ENCODE results near the gene CDCA7.
"Not testable (repeated sequence)": the region's sequence is repeated elsewhere in the genome, so short reads cannot be mapped to it uniquely, and the experiment has no call there.

Gene CDCA7

DNA sequence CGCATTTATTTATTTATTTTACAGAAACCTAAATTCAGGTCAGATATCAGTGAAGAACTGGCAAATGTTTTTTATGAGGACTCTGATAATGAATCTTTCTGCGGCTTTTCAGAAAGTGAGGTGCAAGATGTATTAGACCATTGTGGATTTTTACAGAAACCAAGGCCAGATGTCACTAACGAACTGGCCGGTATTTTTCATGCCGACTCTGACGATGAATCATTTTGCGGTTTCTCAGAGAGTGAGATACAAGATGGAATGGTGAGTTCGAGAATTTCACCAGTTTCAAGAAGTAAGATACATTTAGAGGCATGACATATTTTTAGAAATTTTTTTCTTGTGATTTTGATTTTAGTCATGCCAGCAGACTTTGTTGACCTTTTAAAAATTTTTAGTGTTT lies 4.6 kb downstream of the CDCA7 start:
- no peak for DNase-seq (ENCODE audit: low read depth)

DNA sequence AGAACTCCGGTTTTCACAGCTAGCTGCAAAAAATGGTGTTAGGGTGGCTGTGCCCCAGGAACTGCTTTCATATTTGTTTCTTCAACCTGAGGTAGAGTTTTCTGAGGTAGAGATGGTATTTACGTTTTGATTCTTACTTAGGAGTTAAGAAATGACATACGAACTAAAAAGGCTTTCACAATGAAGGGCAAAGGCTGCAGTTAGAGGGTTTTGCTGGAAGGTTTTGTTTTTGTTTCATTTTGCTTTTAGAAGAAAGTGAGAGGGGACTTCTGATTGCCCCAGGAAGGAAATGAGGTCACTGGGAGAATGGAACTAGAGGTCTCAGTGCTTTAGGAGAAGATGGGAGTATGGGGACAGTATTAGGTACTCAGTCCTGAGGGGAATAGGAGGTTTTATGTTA lies 15.5 kb downstream of the CDCA7 start:
- no peak for DNase-seq (ENCODE audit: low read depth)

DNA sequence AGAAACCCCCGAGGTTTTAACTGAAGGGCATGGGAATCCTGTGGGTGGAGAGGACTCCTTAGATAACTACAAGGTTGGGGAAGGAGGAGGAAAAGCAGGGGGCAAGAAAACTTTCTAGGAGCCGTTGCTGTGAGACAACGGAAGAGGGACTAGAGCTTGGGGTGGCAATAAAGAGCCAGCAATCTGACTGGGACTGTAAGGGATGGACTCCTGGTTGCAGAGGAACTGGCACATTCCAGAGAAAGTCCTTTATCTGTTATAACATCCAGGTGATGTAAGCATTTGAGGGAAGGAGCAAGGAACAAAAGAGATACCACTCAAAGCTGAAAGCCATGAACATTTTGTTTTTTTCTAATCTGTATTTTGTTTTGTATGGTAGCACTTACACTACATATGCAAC lies 16.4 kb downstream of the CDCA7 start:
- DNase-seq (ENCODE audit: low read depth) = no peak

- DNase-seq (ENCODE audit: low read depth) = no peak
Measured at GRCh38 chr2:173373290-173373689, 18.6 kb downstream of the CDCA7 start.

DNA sequence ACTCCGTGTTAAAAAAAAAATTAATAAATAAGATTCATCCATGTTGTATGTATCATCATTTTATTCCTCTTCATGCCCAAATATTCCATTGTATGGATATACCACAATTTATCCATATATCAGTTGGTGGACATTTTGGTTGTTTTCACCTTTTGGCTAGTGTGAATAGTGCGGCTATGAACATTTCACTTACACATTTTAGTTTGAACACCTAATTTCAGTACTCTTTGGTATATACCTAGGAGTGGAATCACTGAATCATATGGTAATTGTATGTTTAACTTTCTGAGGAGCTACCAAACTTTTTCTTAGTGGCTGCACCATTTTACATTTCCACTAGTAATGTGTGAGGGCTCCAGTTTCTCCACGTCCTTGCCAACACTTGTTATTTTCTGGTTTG lies 20.0 kb downstream of the CDCA7 start:
- DNase-seq (ENCODE audit: low read depth) = no peak

- not testable (repeated sequence) for DNase-seq (ENCODE audit: low read depth)
Measured at GRCh38 chr2:173385534-173385933, 30.9 kb downstream of the CDCA7 start.

- no peak for DNase-seq (ENCODE audit: low read depth)
Measured at GRCh38 chr2:173386021-173386737, 31.5 kb downstream of the CDCA7 start.

DNA sequence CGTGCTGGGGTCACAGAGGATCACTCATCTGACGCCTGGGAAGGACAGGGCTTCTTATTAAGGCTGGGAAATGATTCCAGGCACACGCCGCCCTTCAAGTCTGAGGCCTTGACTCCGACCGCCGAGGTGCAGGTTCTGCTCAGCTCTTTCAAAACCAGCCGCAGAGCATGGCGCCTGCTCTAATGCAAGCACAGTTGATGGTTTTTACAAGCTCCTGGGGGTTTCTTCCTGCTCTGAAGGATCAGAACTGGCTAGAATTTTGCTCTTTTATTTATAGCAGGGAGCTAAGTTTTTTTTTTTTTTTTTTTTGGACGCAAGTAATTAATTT lies 32.0 kb downstream of the CDCA7 start:
- DNase-seq (ENCODE audit: low read depth) = no peak

GRCh38 chr2:173387079-173387478 lies 32.4 kb downstream of the CDCA7 start:
- DNase-seq (ENCODE audit: low read depth) = no peak

GRCh38 chr2:173387660-173388059 lies 33.0 kb downstream of the CDCA7 start:
- no peak for DNase-seq (ENCODE audit: low read depth)

- DNase-seq (ENCODE audit: low read depth) = no peak
Measured at GRCh38 chr2:173388795-173389194, 34.1 kb downstream of the CDCA7 start.

DNA sequence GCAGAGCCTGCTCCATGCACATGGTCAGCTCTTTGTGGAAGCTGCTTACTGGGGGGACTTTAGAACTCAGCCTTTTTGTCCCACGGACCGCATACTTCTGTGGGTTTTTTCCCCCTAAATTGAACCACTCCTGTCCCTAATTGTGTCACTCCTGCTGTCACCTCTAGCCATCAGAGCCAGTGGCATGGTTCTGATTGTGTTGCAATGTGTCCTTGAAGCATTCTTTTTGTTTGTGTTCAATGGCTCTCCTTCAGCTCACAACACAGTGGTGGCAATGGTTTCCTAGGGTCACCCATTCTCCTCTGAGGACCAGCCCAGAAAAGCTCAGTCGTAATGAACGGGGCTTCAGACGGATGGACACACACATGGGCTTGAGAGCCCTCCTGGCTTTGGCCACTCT lies 35.4 kb downstream of the CDCA7 start:
- DNase-seq (ENCODE audit: low read depth) = no peak

DNA sequence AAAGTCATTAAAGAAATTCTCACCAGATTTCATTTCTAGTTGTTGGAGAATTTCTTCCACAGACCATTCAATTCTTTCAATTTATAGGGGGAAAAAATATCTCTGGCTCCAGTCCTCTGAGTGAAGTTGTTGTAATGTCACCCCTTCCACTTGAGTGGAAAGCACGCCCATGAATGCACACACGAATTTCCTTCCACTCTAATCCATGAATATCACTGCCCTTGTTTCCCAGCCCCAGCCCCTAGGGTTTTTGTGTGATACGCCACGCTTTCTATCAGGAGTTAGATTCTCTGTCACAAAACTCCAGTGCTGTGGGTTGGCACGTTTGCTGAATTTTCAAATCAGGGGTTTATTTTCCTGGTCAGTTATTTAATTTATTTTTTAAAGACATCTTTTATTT lies 38.1 kb downstream of the CDCA7 start:
- DNase-seq (ENCODE audit: low read depth) = no peak

GRCh38 chr2:173393186-173393585 lies 38.5 kb downstream of the CDCA7 start:
- no peak for DNase-seq (ENCODE audit: low read depth)

- no peak for DNase-seq (ENCODE audit: low read depth)
Measured at GRCh38 chr2:173393636-173394035, 39.0 kb downstream of the CDCA7 start.

GRCh38 chr2:173394091-173394974 lies 39.7 kb downstream of the CDCA7 start:
- DNase-seq (ENCODE audit: low read depth) = no peak

GRCh38 chr2:173395567-173396351 lies 41.1 kb downstream of the CDCA7 start:
- no peak for DNase-seq (ENCODE audit: low read depth)

GRCh38 chr2:173397539-173397938 lies 42.9 kb downstream of the CDCA7 start:
- DNase-seq (ENCODE audit: low read depth) = no peak

DNA sequence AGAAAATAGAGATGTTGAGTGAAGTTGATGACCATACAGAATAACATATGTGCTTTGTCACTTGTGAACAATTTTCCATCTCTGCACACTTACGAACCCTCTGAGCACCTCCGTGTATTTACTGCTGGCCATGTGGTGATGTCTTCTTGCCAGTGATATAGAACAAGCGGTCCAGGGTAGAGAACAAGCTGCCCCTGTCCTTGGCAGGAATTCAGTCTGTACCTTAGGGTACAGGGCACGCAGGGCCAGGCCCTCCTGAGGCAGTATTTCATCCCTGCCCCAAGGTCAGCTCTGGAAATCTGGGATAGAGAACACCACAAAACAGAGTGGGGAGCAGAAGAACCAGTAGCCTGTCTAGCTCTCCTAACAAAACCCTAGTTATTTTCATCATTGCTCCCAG lies 44.6 kb downstream of the CDCA7 start:
- DNase-seq (ENCODE audit: low read depth) = no peak

- no peak for DNase-seq (ENCODE audit: low read depth)
Measured at GRCh38 chr2:173400760-173401159, 46.1 kb downstream of the CDCA7 start.

- DNase-seq (ENCODE audit: low read depth) = no peak
Measured at GRCh38 chr2:173401716-173402326, 47.1 kb downstream of the CDCA7 start.

DNA sequence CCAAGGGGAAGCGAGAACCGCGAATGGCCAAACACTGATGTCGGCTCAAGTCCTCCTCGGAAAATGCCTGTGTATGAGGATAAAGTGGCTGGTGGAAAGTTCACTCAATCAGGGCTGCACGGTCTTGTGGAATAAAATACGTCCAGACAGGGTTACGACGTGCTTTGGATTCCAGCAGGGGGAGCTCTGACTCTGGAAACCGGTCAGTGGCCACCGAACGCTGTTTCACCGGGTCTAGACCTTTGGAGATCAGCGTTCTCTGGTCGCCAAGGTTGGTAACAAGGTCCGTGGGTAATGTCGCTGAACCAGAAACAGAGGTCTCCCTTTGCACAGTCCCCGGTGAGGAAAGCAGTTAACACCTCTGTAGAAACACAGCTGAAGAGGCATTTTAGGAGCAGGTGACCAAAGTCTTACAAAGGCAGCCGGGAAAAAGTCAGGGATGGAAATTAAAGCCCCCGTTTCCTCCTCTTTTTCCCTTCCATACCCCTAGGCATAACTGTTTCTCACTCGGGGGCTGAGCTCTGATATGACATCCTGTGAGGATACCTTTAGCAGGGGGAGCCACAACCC lies 47.8 kb downstream of the CDCA7 start:
- peak; percentile 62 for DNase-seq (ENCODE audit: low read depth)

Measured in stimulated activated CD8-positive, alpha-beta memory T cell treated with anti-CD3 and anti-CD28 coated beads, Interleukin-7, amount 100 ng/mL, for 24 hours (primary cell).